H1 (cell line): Measurements from ENCODE around the gene ELMO1. TPM values are rescaled to one million over a fixed set of nuclear protein-coding genes. Genes with fewer than 3 reads are reported as not detected.

Experiments used
- CTCF ChIA-PET: fragments of 300-600 bp; sonication (Branson Sonifier 250); formaldehyde crosslinking; loops from one replicate; lab custom pipeline; 2021; ENCODE audit not compliant: partially characterized antibody; lab: Charles Lee
- POLR2A ChIA-PET: fragments of 300-600 bp; sonication (Branson Sonifier 250); formaldehyde crosslinking; loops from one replicate; lab custom pipeline; 2021; ENCODE audit warnings: inconsistent platforms; ENCODE audit not compliant: partially characterized antibody; lab: Charles Lee
- DNase-seq, 2 experiments: peaks; one replicate each; pipeline versions ENCODE4 v3.0.0 to v3.0.0-alpha.2; 2010 to 2022; ENCODE audit warnings: low spot score in 2 of 2, low read depth in 1 of 2, mixed read lengths in 1 of 2
- FAIRE-seq: peaks from 2 replicates; lab custom pipeline; 2011; peaks lifted over from hg19 to GRCh38; lab: Jason Lieb, UNC
- H2AFZ ChIP-seq: 2 replicates; pipeline ENCODE4 v1.8.1; 2012; ENCODE audit warnings: low read length, inconsistent platforms
- H2AK5ac ChIP-seq: 2 replicates; pipeline ENCODE4 v1.6.1; 2013; ENCODE audit warnings: low read depth, low read length
- H2BK120ac ChIP-seq: replicated peaks from 2 replicates; pipeline ENCODE3; 2013; ENCODE audit warnings: low read depth, low read length, inconsistent platforms
- H2BK12ac ChIP-seq: 2 replicates; pipeline ENCODE4 v1.6.1; 2013; ENCODE audit warnings: low read depth, low read length
- H2BK15ac ChIP-seq: 2 replicates; pipeline ENCODE4 v1.6.1; 2013; ENCODE audit warnings: low read length
- H2BK20ac ChIP-seq: 2 replicates; pipeline ENCODE4 v1.6.1; 2013; ENCODE audit warnings: low read length
- H2BK5ac ChIP-seq: 2 replicates; pipeline ENCODE4 v1.6.1; 2013; ENCODE audit warnings: low read depth, low read length
- H3K14ac ChIP-seq: 2 replicates; pipeline ENCODE4 v1.6.1; 2013; ENCODE audit warnings: inconsistent platforms; ENCODE audit not compliant: insufficient read length
- H3K18ac ChIP-seq: 2 replicates; pipeline ENCODE4 v1.6.1; 2013; ENCODE audit warnings: low read length; ENCODE audit errors: extremely low read depth
- H3K23ac ChIP-seq: 2 replicates; pipeline ENCODE4 v1.6.1; 2013; ENCODE audit warnings: inconsistent platforms; ENCODE audit not compliant: insufficient read length
- H3K23me2 ChIP-seq: 2 replicates; pipeline ENCODE4 v1.6.1; 2013; ENCODE audit warnings: low read depth, low read length
- H3K27ac ChIP-seq: 2 replicates; pipeline ENCODE4 v1.6.1; 2011; ENCODE audit warnings: low read depth, low read length, inconsistent platforms
- H3K27me3 ChIP-seq, 4 experiments: replicated peaks in 1 of 4; 1 replicate in 1 of 4; 2 replicates in 3 of 4; pipeline versions ENCODE4 v1.6.1 to v1.8.1; 2011 to 2013; ENCODE audit warnings: low read length in 3 of 4, mild to moderate bottlenecking in 3 of 4, inconsistent platforms in 2 of 4, mixed read lengths in 2 of 4, moderate library complexity in 1 of 4; ENCODE audit not compliant: control insufficient read depth in 3 of 4, insufficient read depth in 3 of 4; ENCODE audit errors: extremely low read depth in 1 of 4
- H3K36me3 ChIP-seq, 4 experiments: 2 replicates each; pipeline versions ENCODE4 v1.6.1 to v1.8.1; 2011 to 2013; ENCODE audit warnings: mild to moderate bottlenecking in 4 of 4, low read length in 3 of 4, moderate library complexity in 2 of 4, control low read depth in 1 of 4, inconsistent platforms in 1 of 4; ENCODE audit not compliant: insufficient read depth in 4 of 4, control insufficient read depth in 2 of 4
- H3K4ac ChIP-seq: replicated peaks from 2 replicates; pipeline ENCODE3; 2013; ENCODE audit warnings: low read length, low read depth, mixed read lengths, inconsistent platforms; ENCODE audit not compliant: insufficient read length
- H3K4me1 ChIP-seq, 4 experiments: replicated peaks in 1 of 4; 1 replicate in 1 of 4; 2 replicates in 3 of 4; pipeline versions ENCODE4 v1.6.1 to v1.8.1; 2011 to 2013; ENCODE audit warnings: low read length in 3 of 4, inconsistent platforms in 2 of 4, mixed read lengths in 1 of 4; ENCODE audit not compliant: insufficient read depth in 4 of 4, control insufficient read depth in 3 of 4
- H3K4me2 ChIP-seq, 2 experiments: 2 replicates each; pipeline versions ENCODE4 v1.6.1 to v1.8.1; 2011 to 2013; ENCODE audit warnings: low read depth in 2 of 2, low read length in 2 of 2, control low read depth in 1 of 2, inconsistent platforms in 1 of 2, mild to moderate bottlenecking in 1 of 2; ENCODE audit not compliant: insufficient read depth in 1 of 2
- H3K4me3 ChIP-seq, 4 experiments: fragments of 200-600, 300-600 bp in 1 of 4; sonication (generic), shearing (Covaris generic), sonication (Bioruptor Twin) in 1 of 4; 2 replicates each; pipeline versions ENCODE4 v1.5.1 to v1.8.1; 2011 to 2016; ENCODE audit warnings: low read length in 4 of 4, low read depth in 3 of 4, control low read depth in 2 of 4, inconsistent platforms in 2 of 4, mild to moderate bottlenecking in 2 of 4, mixed read lengths in 1 of 4, moderate library complexity in 1 of 4; ENCODE audit not compliant: insufficient read depth in 2 of 4; ENCODE audit errors: extremely low read depth in 1 of 4
- H3K56ac ChIP-seq: replicated peaks from 2 replicates; pipeline ENCODE3; 2013; ENCODE audit warnings: low read depth, mild to moderate bottlenecking, mixed read lengths, low read length, inconsistent platforms; ENCODE audit not compliant: insufficient read length
- H3K79me1 ChIP-seq: 2 replicates; pipeline ENCODE4 v1.6.1; 2013; ENCODE audit warnings: low read depth, low read length, control low read depth
- H3K79me2 ChIP-seq, 2 experiments: 2 replicates each; pipeline versions ENCODE4 v1.6.1 to v1.8.1; 2012 to 2013; ENCODE audit warnings: low read length in 2 of 2, mild to moderate bottlenecking in 2 of 2, inconsistent platforms in 1 of 2; ENCODE audit not compliant: insufficient read depth in 2 of 2, control insufficient read depth in 1 of 2
- H3K9ac ChIP-seq, 4 experiments: replicated peaks in 1 of 4; 1 replicate in 1 of 4; 2 replicates in 3 of 4; pipeline versions ENCODE4 v1.6.1 to v1.8.1; 2011 to 2013; ENCODE audit warnings: low read depth in 3 of 4, low read length in 3 of 4, control low read depth in 2 of 4, mild to moderate bottlenecking in 2 of 4, moderate library complexity in 2 of 4, inconsistent platforms in 1 of 4; ENCODE audit errors: extremely low read depth in 1 of 4
- H3K9me3 ChIP-seq, 2 experiments: 2 replicates each; pipeline versions ENCODE4 v1.6.1 to v1.8.1; 2012 to 2013; ENCODE audit warnings: mild to moderate bottlenecking in 2 of 2, moderate library complexity in 2 of 2, control low read depth in 1 of 2, inconsistent platforms in 1 of 2, low read depth in 1 of 2, low read length in 1 of 2, mixed read lengths in 1 of 2; ENCODE audit not compliant: insufficient read depth in 2 of 2
- H4K20me1 ChIP-seq, 2 experiments: replicated peaks in 1 of 2; 2 replicates each; pipeline versions ENCODE3 to v1.8.1; 2011 to 2013; ENCODE audit warnings: inconsistent platforms in 2 of 2, low read length in 2 of 2, mild to moderate bottlenecking in 1 of 2; ENCODE audit not compliant: insufficient read depth in 2 of 2, control insufficient read depth in 1 of 2
- H4K5ac ChIP-seq: 2 replicates; pipeline ENCODE4 v1.6.1; 2013; ENCODE audit warnings: low read length, low read depth, mixed read lengths, inconsistent platforms; ENCODE audit not compliant: insufficient read length
- H4K8ac ChIP-seq: 2 replicates; pipeline ENCODE4 v1.8.0; 2013; ENCODE audit warnings: mild to moderate bottlenecking, moderate library complexity, low read length, inconsistent platforms; ENCODE audit not compliant: insufficient read depth; ENCODE audit errors: extremely low read depth
- H4K91ac ChIP-seq: replicated peaks from 2 replicates; pipeline ENCODE3; 2013; ENCODE audit warnings: low read length, mixed read lengths, inconsistent platforms; ENCODE audit not compliant: insufficient read length
- HDAC6 ChIP-seq: IDR thresholded peaks from one replicate; pipeline ENCODE4 v1.7.1; 2012; ENCODE audit warnings: low read depth, mild to moderate bottlenecking, inconsistent platforms, low read length, moderate library complexity
- KDM5A ChIP-seq: fragments of 200-600 bp; IDR thresholded peaks from 2 replicates; pipeline ENCODE4 v1.7.1; 2012; ENCODE audit warnings: mild to moderate bottlenecking, low read length, inconsistent platforms, mixed read lengths
- TCF12 ChIP-seq: IDR thresholded peaks from 2 replicates; pipeline ENCODE4 v1.6.1; 2011; ENCODE audit warnings: low read depth, mild to moderate bottlenecking, low read length
- WGBS, 2 experiments: shearing (Covaris generic) in 1 of 2; methylation state at CpG; one replicate each; pipeline versions ENCODE4 v1.1.6 to v1.1.7; 2013 to 2015; ENCODE audit warnings: low lambda C conversion rate in 2 of 2, mixed read lengths in 2 of 2, inconsistent platforms in 1 of 2, low coverage in 1 of 2, missing lambda C conversion rate in 1 of 2; ENCODE audit not compliant: insufficient replicate concordance in 2 of 2, insufficient coverage in 1 of 2, insufficient read length in 1 of 2; ENCODE audit errors: extremely low coverage in 1 of 2, missing lambda C conversion rate in 1 of 2; 5-methylcytosine and 5-hydroxymethylcytosine counted together
- polyA plus RNA-seq, 7 experiments: library from polyadenylated mRNA; depleted of rRNA in 3 of 7; stranded (reverse) in 5 of 7; unstranded in 2 of 7; fragments of >200 nt in 5 of 7; fragments of 200-250 nt in 2 of 7; gene quantifications; 1 replicate in 5 of 7; 2 replicates in 1 of 7; 4 replicates in 1 of 7; pipeline versions ENCODE4 v1.2.1 to v1.2.3, GENCODE V29; 2011 to 2013; ENCODE audit warnings: missing spikeins in 2 of 7, mixed read lengths in 2 of 7
- total RNA-seq: library from RNA; stranded (reverse); fragmentation: NEBNext Ultra II Directional; extraction: Animal tissue kit (Norgen Biotek cat#: 25700); gene quantifications from 2 replicates; pipeline ENCODE4 v1.2.1, GENCODE V29; 2021

Gene ELMO1
- total and polyA plus RNA-seq, 2 of the 8 experiments (the other 6 are each of a cell fraction or from before 2014, with no cell fraction given) = 18.4 to 21.0 TPM

DNA sequence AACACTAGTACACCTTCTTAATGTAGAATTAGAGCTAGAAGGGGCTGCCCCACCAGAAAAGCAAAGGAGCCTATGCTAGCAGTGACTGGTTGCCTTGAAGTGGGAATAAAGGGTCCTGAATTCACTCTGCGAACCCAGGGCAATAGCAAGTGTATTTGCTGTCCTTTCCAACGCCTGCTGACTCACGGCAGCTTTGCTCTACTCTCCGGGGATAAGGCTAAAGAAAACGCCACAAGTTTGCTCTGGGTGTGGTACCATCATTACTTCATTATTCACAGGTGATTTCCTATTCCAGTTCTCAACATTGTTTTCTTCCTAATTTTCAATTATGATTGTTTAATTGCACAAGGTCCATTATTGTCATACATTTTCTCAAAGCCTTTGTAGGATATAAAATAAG lies 503.8 kb downstream of the ELMO1 start:
- no peaks in the 10 kb centered on the region for H3K23me2 ChIP-seq
- TF ChIP-seq KDM5A = no peak
- no peak for TF ChIP-seq TCF12
- no peak for TF ChIP-seq HDAC6
- H3K9ac ChIP-seq = no peak overlapping the region
- no peak overlapping the region for H2BK120ac ChIP-seq
- H3K27ac ChIP-seq = no peak overlapping the region
- no peak overlapping the region for H2AK5ac ChIP-seq
- no peak overlapping the region for H3K56ac ChIP-seq
- FAIRE-seq (no peak), DNase-seq (no peak)
- H4K20me1 ChIP-seq = no peaks in the 10 kb centered on the region
- no peak overlapping the region for H3K23ac ChIP-seq
- no peak overlapping the region for H2BK15ac ChIP-seq
- no peak overlapping the region for H2BK5ac ChIP-seq
- H2BK20ac ChIP-seq = no peak overlapping the region
- H3K36me3 ChIP-seq = no peaks in the 10 kb centered on the region
- no peak overlapping the region for H3K4me2 ChIP-seq
- no peak overlapping the region for H3K18ac ChIP-seq
- ChIA-PET POLR2A (no interaction called here), CTCF (interaction anchor here (1.1 to 2.1 kb wide), 4 partner anchors 15 to 42 kb away, joined by 4 read pairs; no protein-coding TSS in a partner anchor)
- H2BK12ac ChIP-seq = no peak overlapping the region
- H3K14ac ChIP-seq = no peak overlapping the region
- H3K9me3 ChIP-seq = peaks cover 0 to 4% of the 10 kb centered on the region in 2 experiments; a peak in 1 of 4 replicates
- no peak overlapping the region for H3K4me3 ChIP-seq
- WGBS, 2 experiments = 96% methylated on average over 5 of the region's 5 CpGs; no CpG with 5 or more reads in 1 of the 2 experiments
- H3K4me1 ChIP-seq = peaks cover 0 to 7% (median 2%) of the 10 kb centered on the region in 4 experiments; a peak in 2 of 7 replicates
- no peak overlapping the region for H2AFZ ChIP-seq
- H3K79me2 ChIP-seq = no peaks in the 10 kb centered on the region
- H3K27me3 ChIP-seq = no peaks in the 10 kb centered on the region
- no peak overlapping the region for H4K91ac ChIP-seq
- no peaks in the 10 kb centered on the region for H3K79me1 ChIP-seq
- H4K8ac ChIP-seq = no peak overlapping the region
- H3K4ac ChIP-seq = no peak overlapping the region
- H4K5ac ChIP-seq = no peak overlapping the region
